GM21447 (cell line): ENCODE measurements around the gene XXYLT1.

Source experiments
- ATAC-seq: cut with Tn5 transposase; IDR thresholded peaks from one replicate; pipeline ENCODE4 v1.9.1; 2021; ENCODE audit not compliant: unreplicated experiment

XXYLT1 gene

GRCh38 chr3:195172896-195173295 lies 98.1 kb downstream of the XXYLT1 start:
- no peak for ATAC-seq

- ATAC-seq, result no peak
Observed at GRCh38 chr3:195172039-195172684, 98.8 kb downstream of the XXYLT1 start.

GRCh38 chr3:195171093-195171873 lies 99.7 kb downstream of the XXYLT1 start:
- no peak for ATAC-seq

GRCh38 chr3:195170496-195170895 lies 100.5 kb downstream of the XXYLT1 start:
- ATAC-seq, result no peak

GRCh38 chr3:195169011-195169649 lies 101.8 kb downstream of the XXYLT1 start:
- ATAC-seq, result no peak

GRCh38 chr3:195168009-195168762 lies 102.8 kb downstream of the XXYLT1 start:
- ATAC-seq, result no peak

- ATAC-seq, result no peak
Observed at GRCh38 chr3:195165790-195166189, 105.2 kb downstream of the XXYLT1 start.

- no peak for ATAC-seq
Observed at GRCh38 chr3:195165265-195165609, 105.7 kb downstream of the XXYLT1 start.

- no peak for ATAC-seq
Observed at GRCh38 chr3:195164573-195165264, 106.2 kb downstream of the XXYLT1 start.

- ATAC-seq, result no peak
Observed at GRCh38 chr3:195163719-195164572, 107.0 kb downstream of the XXYLT1 start.

GRCh38 chr3:195162816-195163215 lies 108.1 kb downstream of the XXYLT1 start:
- ATAC-seq, result no peak

GRCh38 chr3:195162033-195162669 lies 108.8 kb downstream of the XXYLT1 start:
- ATAC-seq, result peak; percentile 66

- no peak for ATAC-seq
Observed at GRCh38 chr3:195160908-195161434, 110.0 kb downstream of the XXYLT1 start.

GRCh38 chr3:195160257-195160898 lies 110.6 kb downstream of the XXYLT1 start:
- no peak for ATAC-seq

- ATAC-seq, result no peak
Observed at GRCh38 chr3:195159814-195160165, 111.2 kb downstream of the XXYLT1 start.

- no peak for ATAC-seq
Observed at GRCh38 chr3:195159117-195159813, 111.7 kb downstream of the XXYLT1 start.

- ATAC-seq, result no peak
Observed at GRCh38 chr3:195156286-195156890, 114.6 kb downstream of the XXYLT1 start.
